RWPE1 (cell line): ENCODE measurements around the gene ADPGK.
A peak's percentile ranks its signal among the peaks of the same experiment; 100 is the strongest.
"Not testable (repeated sequence)": the region's sequence is repeated elsewhere in the genome, so short reads cannot be mapped to it uniquely, and the experiment has no call there.

ENCODE experiments used
- CTCF ChIA-PET: fragments of 350-600 bp; sonication (Branson Sonifier 250); formaldehyde crosslinking; extraction: SDS; loops from one replicate; lab custom pipeline; 2021; lab: Yijun Ruan, JAX
- POLR2A ChIA-PET: fragments of 400-600 bp; formaldehyde crosslinking; extraction: SDS; loops from one replicate; lab custom pipeline; 2020; ENCODE audit warnings: antibody characterized with exemption; ENCODE audit not compliant: low non-redundant PET; lab: Yijun Ruan, JAX
- DNase-seq: peaks from one replicate; pipeline ENCODE4 v3.0.0; 2012; ENCODE audit warnings: low spot score
- H3K27ac ChIP-seq: fragments of 450-650 bp; 2 replicates; pipeline ENCODE4 v1.5.1; 2017
- TF ChIP-seq, protein P1 (sequence below): fragments of 450-650 bp; conservative IDR thresholded peaks from 2 replicates; pipeline ENCODE4 v1.5.1; 2017; ENCODE audit warnings: low read depth, mild to moderate bottlenecking

ADPGK gene

DNA sequence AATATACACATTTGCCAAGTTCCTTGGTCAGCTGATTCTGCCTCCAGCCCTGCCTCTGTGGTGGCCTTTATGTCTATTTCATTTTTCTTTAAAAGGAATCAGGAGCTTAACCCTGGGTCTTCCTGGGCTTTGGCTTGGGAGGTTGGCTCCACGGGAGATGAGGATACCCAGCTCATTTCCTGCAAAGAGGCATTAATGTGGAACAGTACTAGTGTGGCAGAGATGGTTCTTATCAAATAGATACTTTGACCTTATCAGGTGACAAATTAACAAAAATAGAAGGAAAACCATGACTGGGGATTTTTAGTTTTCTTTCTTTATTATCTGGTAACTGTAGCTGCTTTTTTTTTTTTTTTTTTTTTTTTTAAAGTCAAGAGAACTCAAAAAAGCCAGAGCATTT lies 54.7 kb downstream of the ADPGK start:
- H3K27ac ChIP-seq: no peak overlapping the region
- ChIA-PET CTCF (interaction anchor here (0.6 kb wide), 2 partner anchors 311 to 416 kb away, joined by 3 read pairs; no protein-coding TSS in a partner anchor), POLR2A (no interaction called here)
- TF ChIP-seq, protein P1, sequence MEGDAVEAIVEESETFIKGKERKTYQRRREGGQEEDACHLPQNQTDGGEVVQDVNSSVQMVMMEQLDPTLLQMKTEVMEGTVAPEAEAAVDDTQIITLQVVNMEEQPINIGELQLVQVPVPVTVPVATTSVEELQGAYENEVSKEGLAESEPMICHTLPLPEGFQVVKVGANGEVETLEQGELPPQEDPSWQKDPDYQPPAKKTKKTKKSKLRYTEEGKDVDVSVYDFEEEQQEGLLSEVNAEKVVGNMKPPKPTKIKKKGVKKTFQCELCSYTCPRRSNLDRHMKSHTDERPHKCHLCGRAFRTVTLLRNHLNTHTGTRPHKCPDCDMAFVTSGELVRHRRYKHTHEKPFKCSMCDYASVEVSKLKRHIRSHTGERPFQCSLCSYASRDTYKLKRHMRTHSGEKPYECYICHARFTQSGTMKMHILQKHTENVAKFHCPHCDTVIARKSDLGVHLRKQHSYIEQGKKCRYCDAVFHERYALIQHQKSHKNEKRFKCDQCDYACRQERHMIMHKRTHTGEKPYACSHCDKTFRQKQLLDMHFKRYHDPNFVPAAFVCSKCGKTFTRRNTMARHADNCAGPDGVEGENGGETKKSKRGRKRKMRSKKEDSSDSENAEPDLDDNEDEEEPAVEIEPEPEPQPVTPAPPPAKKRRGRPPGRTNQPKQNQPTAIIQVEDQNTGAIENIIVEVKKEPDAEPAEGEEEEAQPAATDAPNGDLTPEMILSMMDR: no peak
- no peak for DNase-seq

DNA sequence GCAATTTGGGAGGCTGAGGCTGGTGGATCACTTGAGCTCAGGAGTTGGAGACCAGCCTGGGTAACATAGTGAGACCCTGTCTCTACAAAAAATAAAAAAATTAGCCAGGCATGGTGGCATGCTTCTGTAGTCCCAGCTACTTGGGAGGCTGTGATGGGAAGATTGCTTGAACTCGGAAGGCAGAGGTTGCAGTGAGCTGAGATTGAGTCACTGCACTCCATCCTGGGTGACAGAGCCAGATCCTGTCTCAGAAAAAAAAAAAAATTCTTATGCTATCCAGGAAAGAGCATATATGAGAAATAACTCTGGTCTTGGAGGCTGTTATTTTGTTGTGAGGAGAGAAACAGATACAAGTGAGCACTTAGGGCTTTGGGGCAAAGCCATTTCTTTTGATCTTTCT lies 55.3 kb downstream of the ADPGK start:
- DNase-seq, H3K27ac ChIP-seq, POLR2A ChIA-PET: not testable (repeated sequence)
- CTCF ChIA-PET: interaction anchor here (0.6 kb wide), 1 partner anchor 415 kb away, joined by 3 read pairs; no protein-coding TSS in a partner anchor

DNA sequence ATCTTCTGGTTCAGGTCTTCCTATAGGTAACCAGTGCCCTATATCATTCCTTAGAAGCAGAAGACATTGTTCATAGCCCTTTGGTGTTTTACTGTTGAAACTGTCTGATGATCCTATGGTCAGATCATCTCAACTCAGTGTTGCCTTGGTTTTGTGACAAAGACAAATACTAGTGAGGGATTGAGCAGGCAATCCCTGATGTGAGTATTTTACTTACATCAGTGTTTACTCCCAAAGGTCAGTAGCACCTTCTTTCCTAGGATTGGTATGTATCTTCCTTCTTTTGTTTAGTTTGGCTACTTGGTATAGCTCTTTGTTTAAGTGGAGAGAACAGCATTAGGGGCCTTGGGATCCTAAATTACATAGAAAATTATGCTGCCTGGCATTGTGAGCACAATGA lies 56.4 kb downstream of the ADPGK start:
- ChIA-PET POLR2A (interaction anchor here (0.6 kb wide), 1 partner anchor 12 kb away, joined by 3 read pairs; no protein-coding TSS in a partner anchor), CTCF (no interaction called here)
- no peak overlapping the region for H3K27ac ChIP-seq
- DNase-seq: no peak
- TF ChIP-seq, protein P1: no peak

DNA sequence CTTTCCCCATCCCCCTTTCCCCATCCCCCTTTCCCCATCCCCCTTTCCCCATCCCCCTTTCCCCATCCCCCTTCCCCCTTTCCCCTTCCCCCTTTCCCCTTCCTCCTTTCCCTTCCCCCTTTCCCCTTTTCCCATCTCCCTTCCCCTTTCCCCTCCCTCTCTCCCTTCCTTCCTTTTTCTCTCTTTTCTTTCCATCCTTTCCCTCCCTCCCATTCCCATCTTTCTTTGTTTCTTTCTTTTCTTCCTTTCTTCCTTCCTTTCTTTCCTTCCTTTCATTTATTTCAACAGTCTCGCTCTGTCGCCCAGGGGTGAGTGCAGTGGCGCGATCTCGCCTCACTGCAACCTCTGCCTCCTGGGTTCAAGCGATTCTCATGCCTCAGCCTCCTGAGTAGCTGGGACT lies 57.7 kb downstream of the ADPGK start:
- DNase-seq, H3K27ac ChIP-seq, POLR2A ChIA-PET: not testable (repeated sequence)
- CTCF ChIA-PET: interaction anchor here (0.7 kb wide), 1 partner anchor 22 kb away, joined by 3 read pairs; no protein-coding TSS in a partner anchor

DNA sequence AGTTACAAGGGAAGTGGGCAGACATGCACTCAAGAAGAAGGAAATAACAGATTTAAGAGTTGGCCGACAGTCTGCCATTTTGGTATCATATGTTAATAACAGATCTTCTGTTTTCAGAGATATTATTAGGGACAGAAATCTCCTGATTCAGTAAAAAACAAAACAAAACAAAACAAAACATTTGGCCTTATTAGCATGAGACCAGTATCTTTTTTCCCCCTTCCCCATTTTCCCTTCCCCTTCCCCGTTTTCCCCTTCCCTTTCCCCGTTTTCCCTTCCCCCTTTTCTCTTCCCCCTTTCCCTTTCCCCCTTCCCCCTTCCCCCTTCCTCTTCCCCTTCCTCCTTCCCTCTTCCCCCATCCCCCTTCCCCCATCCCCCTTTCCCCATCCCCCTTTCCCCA lies 58.1 kb downstream of the ADPGK start:
- ChIA-PET CTCF (no interaction called here), POLR2A (no interaction called here)
- H3K27ac ChIP-seq: no peak overlapping the region
- TF ChIP-seq, protein P1: no peak
- no peak for DNase-seq

DNA sequence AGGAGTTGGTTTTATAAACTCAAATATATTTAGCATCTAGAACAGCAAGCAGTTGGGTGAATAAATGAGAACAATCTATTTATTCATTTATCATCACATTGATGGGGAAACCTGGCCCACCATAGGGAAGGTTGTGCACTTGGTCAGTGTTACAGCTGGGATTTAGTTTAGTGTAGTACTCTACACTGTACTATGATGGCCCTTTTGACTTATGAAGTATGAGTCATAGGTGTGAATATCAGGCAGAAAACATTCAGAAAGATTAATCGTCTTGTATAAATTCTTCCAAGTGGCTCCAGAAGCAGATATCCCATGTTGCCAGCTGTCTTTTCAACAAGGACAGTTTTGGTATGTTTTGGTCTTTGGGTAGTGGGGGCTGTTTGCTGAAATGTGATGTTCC lies 59.5 kb downstream of the ADPGK start:
- TF ChIP-seq, protein P1: no peak
- ChIA-PET POLR2A (no interaction called here), CTCF (interaction anchor here (0.8 kb wide), 1 partner anchor 550 kb away, joined by 3 read pairs; no protein-coding TSS in a partner anchor)
- DNase-seq: no peak
- no peak overlapping the region for H3K27ac ChIP-seq

DNA sequence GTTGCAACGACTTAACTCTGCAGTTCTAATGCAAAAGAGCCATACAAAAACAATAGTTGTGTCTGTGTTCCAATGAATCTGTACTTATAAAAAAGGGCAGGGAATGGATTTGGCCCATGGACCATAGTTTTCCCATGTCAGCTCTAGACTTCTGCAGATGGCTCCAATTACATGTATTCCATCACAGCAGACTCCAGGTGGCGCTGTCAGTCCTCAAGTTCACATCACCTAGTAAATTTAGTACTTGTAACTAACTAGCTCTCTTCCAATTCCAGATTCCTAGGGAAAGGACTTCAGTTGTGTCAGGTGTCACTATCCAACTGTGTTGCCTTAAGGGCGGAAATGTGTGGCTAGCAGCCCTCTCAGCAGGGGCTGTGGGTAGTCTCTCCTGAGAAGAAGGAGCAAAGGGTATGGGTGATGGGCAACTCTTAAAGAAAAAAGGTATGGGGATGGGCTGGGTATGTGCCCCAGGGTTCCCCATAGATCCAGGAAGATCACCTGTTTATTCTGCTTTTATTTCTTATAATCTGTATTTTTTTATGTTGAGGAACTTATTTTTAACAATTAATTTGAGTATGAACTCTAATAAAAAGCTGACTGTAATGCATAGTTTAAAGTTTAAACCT lies 61.4 kb downstream of the ADPGK start:
- no peak overlapping the region for H3K27ac ChIP-seq
- TF ChIP-seq, protein P1: peak; percentile 81
- ChIA-PET POLR2A (no interaction called here), CTCF (interaction anchor here (0.6 to 2.0 kb wide), 17 partner anchors 9 to 484 kb away, joined by 3 to 11 read pairs (median 4); no protein-coding TSS in a partner anchor)
- DNase-seq: peak; percentile 52

DNA sequence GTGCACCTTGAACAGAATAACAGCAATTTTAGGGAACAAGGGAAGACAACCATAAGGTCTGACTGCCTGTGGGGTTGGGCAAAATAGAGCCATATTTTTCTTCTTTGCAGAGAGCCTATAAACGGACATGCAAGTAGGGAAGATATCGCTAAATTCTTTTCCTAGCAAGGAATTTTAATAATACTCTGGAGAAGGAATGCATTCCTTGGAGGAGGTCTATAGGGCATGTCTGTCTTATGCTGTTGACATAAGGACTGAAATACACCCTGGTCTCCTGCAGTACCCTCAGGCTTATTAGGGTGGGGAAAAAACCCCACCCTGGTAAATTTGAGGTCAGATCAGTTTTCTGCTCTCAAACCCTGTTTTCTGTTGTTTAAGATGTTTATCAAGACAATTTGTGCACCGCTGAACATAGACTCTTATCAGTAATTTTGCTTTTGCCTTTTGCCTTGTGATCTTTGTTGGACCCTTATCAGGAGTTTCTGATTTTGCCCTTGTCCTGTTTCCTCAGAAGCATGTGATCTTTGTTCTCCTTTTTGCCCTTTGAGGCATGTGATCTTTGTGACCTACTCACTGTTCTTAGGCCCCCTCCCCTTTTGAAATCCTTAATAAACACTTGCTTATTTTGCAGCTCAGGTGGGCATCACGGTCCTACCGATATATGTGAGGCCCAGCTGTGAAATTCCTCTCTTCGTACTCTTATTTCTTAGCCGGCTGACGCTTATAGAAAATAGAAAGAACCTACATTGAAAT lies 74.8 kb downstream of the ADPGK start:
- H3K27ac ChIP-seq, POLR2A ChIA-PET, DNase-seq: not testable (repeated sequence)
- CTCF ChIA-PET: interaction anchor here (1.7 kb wide), 1 partner anchor 13 kb away, joined by 6 read pairs; no protein-coding TSS in a partner anchor
